HTR-8/SVneo (cell line): ENCODE measurements around the gene TBCK.
"Not testable (repeated sequence)": the region's sequence is repeated elsewhere in the genome, so short reads cannot be mapped to it uniquely, and the experiment has no call there.

ENCODE experiments used
- DNase-seq: peaks from one replicate; pipeline ENCODE4 v3.0.0; 2011; ENCODE audit warnings: low spot score, mixed read lengths; ENCODE audit not compliant: insufficient read length
- FAIRE-seq: peaks from 2 replicates; lab custom pipeline; 2011; peaks lifted over from hg19 to GRCh38; lab: Jason Lieb, UNC

TBCK gene

DNA sequence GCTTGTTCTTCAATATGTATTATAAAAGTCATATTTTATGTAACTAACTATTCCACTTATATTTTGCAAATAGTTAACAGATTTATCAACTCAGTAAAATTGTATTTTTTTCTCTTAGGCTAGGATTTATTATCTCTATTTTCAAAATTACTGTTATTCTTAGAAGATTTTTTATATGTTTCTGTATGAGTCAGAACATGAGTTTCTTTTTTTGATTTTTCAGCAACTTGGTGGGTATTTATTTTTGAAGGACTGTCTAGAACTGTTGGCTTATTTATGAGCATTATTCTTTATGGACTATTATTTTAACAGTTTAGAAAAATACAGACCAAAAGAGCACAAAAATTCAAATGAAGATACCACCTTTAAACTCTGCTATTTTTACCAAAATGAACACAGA, 7.1 kb upstream of the TBCK start:
- DNase-seq (no peak), FAIRE-seq (no peak)

DNA sequence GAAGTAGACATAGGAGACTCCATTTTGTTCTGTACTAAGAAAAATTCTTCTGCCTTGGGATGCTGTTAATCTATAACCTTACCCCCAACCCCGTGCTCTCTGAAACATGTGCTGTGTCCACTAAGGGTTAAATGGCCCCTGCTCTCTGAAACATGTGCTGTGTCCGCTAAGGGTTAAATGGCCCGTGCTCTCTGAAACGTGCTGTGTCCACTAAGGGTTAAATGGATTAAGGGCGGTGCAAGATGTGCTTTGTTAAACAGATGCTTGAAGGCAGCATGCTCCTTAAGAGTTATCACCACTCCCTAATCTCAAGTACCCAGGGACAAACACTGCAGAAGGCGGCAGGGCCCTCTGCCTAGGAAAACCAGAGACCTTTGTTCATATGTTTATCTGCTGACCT, 5.8 kb upstream of the TBCK start:
- DNase-seq, FAIRE-seq: not testable (repeated sequence)

GRCh38 chr4:106321168-106321567, 5.2 kb upstream of the TBCK start:
- FAIRE-seq, DNase-seq: not testable (repeated sequence)

- DNase-seq (no peak), FAIRE-seq (no peak)
Measured at GRCh38 chr4:106320235-106320634, 4.2 kb upstream of the TBCK start.

- FAIRE-seq (no peak), DNase-seq (no peak)
Measured at GRCh38 chr4:106318511-106318910, 2.5 kb upstream of the TBCK start.

- no peak for DNase-seq
- FAIRE-seq: no peak
Measured at GRCh38 chr4:106317815-106318214, 1.8 kb upstream of the TBCK start.

DNA sequence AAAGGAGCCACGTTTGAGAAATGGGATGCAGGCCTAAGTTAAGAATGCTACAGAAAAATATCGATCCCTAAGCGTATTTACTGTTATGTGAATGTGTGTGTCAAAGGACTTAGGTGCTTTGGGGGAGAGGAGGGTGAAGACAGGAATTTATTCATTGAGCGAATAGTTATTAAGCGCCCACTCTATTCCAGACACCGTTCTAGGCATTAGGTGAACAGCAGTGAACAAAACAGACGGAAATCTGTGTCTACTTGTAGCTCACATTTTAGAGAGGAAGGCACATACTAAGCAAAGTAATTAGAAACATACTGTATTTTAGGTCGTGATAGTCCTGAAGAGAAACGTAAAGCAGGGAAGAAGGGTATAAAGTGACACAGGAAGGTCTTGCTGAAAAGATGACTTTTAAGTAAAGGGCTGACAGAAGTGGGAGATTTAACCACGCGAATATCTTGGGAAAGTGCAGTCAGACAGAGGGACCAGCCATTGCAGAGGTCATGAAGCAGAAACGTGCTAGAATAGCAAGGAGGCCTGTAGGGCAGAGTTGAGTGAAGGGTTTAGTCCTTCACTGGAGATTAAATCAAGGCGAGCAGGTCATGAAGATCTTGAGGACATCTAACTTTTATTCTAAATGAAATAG, 882 bp upstream of the TBCK start:
- FAIRE-seq (no peak), DNase-seq (no peak)

- DNase-seq (no peak), FAIRE-seq (no peak)
Measured at GRCh38 chr4:106315476-106315967, 487 bp downstream of the TBCK start.

- DNase-seq (no peak), FAIRE-seq (no peak)
Measured at GRCh38 chr4:106314960-106315359, 1.0 kb downstream of the TBCK start.

GRCh38 chr4:106312997-106313522, 2.9 kb downstream of the TBCK start:
- FAIRE-seq: no peak
- DNase-seq: no peak

- no peak for DNase-seq
- no peak for FAIRE-seq
Measured at GRCh38 chr4:106312377-106312776, 3.6 kb downstream of the TBCK start.

- no peak for FAIRE-seq
- no peak for DNase-seq
Measured at GRCh38 chr4:106306561-106306960, 9.4 kb downstream of the TBCK start.

DNA sequence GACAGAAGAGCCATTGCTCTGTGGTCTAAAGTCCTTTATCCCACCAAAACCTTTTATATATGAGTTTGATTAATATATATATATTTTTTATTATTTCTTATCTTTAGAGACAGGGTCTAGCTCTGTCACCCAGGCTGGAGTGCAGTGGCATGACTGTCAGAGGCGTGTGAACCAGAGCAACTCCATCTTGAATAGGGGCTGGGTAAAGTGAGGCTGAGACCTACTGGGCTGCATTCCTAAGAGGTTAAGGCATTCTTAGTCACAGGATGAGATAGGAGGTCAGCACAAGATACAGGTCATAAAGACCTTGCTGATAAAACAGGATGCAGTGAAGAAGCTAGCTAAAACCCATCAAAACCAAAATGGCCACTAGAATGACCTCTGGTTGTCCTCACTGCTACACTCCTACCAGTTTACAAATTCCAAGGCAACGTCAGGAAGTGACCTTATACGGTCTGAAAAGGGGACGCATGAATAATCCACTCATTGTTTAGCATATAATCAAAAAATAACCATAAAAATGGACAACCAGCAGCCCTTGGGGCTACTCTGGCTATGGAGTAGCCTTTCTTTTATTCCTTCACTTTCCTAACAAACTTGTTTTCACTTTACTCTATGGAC, 10.5 kb downstream of the TBCK start:
- FAIRE-seq: no peak
- no peak for DNase-seq

DNA sequence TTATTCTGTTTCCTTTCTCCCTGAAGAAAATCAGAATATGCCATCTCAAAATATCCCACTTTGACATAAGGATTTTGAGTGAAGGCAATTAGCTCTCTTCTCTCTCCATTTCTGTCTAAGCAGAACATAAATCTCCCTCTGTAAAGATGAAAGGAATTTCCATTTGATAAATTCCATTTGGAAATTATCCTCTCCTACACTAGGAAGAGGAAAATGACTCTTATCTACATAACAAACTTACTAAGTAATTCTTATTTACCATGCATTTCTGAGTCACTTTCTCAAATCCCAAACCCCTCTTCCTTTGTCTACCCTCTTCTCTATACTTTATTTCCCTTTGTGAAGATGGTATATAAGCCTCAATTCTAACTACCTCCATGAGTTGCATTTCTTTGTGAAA, 11.4 kb downstream of the TBCK start:
- no peak for DNase-seq
- no peak for FAIRE-seq

- DNase-seq (no peak), FAIRE-seq (no peak)
Measured at GRCh38 chr4:106303548-106304281, 12.3 kb downstream of the TBCK start.

DNA sequence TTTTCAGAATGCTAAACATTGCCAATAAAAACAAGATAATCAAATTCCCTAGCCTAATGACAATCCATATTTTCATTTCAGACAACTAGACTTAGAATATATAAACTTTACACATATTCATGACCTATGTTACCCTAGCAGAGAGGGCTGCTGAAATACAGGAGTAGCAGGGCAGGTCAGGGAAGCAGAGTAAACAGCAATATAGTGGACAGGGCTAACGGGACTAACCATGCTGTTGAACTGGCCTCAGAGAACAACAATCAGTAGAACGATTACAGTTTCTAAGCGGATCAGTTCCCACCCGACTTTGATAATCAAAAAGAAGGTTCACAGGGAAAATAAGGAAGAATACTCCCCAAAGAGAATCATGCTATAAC, 14.0 kb downstream of the TBCK start:
- no peak for FAIRE-seq
- no peak for DNase-seq

- FAIRE-seq (no peak), DNase-seq (no peak)
Measured at GRCh38 chr4:106301393-106302061, 14.5 kb downstream of the TBCK start.

GRCh38 chr4:106299977-106300376, 16.0 kb downstream of the TBCK start:
- FAIRE-seq: no peak
- no peak for DNase-seq

GRCh38 chr4:106297245-106298035, 18.6 kb downstream of the TBCK start:
- DNase-seq: no peak
- FAIRE-seq: no peak

- FAIRE-seq (no peak), DNase-seq (no peak)
Measured at GRCh38 chr4:106294062-106294461, 21.9 kb downstream of the TBCK start.
